ENCODE results near the gene CTNNA3. TPM values are rescaled to one million over a fixed set of nuclear protein-coding genes. Genes with fewer than 3 reads are reported as not detected.

Gene CTNNA3
- total RNA-seq, 1 donor from 2014 or later: under 0.01 TPM

DNA sequence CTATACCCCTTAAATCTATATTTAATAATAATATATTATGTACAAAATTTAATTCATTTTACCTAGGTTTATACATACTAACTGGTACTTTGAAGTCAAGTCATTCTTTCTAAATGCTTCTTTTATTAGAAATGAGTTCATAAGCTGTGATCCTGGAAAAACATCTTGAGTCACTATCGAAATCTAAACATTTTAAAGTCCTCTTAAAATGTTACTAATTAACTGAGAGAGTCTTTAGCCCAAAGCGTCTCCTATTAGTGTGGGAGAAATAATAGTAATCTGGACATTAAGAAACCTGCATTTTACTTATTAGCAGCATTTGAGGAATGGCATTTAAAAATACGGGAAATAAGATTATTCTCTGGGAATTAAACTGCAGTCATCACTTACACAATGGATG is 142.7 kb downstream of the CTNNA3 start:
- no peaks in the 10 kb centered on the region for H3K27me3 ChIP-seq
- intact Hi-C loops (cut with DNase I): no loop called here

DNA sequence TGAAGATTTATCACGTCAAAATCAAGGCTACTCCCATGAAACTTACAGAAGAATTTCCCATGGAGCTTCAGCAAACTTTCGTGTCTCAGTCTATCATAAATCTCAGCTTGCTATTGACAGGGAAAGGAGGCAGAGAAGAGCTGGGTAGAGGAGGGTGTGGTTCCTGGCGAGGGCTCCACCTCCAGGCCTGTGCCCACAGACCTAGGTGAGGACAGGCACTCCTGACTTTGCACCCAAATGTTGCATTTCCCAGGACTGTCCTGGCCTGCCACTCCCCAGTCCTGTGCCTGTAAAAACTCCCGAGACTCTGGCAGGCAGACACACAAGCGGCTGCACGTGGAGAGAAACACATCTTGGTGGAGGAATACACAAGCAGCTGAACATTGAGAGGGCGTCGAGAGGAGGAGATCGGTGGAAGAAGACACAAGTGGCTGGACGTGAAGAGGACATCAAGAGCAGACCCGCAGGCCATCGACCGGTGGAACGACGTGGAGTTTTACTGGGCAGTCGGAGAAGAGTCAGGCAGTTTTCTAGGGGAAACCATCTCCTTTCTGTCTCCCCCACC is 145.1 kb downstream of the CTNNA3 start:
- DNase-seq (ENCODE audit: low spot score in 2 of 2): no peak
- no peaks in the 10 kb centered on the region for H3K4me1 ChIP-seq
- H3K27me3 ChIP-seq: no peaks in the 10 kb centered on the region
- TF ChIP-seq, protein P1, sequence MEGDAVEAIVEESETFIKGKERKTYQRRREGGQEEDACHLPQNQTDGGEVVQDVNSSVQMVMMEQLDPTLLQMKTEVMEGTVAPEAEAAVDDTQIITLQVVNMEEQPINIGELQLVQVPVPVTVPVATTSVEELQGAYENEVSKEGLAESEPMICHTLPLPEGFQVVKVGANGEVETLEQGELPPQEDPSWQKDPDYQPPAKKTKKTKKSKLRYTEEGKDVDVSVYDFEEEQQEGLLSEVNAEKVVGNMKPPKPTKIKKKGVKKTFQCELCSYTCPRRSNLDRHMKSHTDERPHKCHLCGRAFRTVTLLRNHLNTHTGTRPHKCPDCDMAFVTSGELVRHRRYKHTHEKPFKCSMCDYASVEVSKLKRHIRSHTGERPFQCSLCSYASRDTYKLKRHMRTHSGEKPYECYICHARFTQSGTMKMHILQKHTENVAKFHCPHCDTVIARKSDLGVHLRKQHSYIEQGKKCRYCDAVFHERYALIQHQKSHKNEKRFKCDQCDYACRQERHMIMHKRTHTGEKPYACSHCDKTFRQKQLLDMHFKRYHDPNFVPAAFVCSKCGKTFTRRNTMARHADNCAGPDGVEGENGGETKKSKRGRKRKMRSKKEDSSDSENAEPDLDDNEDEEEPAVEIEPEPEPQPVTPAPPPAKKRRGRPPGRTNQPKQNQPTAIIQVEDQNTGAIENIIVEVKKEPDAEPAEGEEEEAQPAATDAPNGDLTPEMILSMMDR (IDR thresholded peaks at IDR 0.05): no peak
- no peak overlapping the region for H3K27ac ChIP-seq
- intact Hi-C loops (cut with DNase I): no loop called here
- H3K4me3 ChIP-seq: no peak overlapping the region
- H3K36me3 ChIP-seq: no peaks in the 10 kb centered on the region
- H3K9me3 ChIP-seq: no peaks in the 10 kb centered on the region

More for the DNA sequence above, 142.7 kb downstream of the CTNNA3 start:
- Histone ChIP-seq H3K9me3 (no peaks in the 10 kb centered on the region), H3K27ac (no peak overlapping the region), H3K4me1 (no peaks in the 10 kb centered on the region), H3K4me3 (no peak overlapping the region), H3K36me3 (no peaks in the 10 kb centered on the region)
- TF ChIP-seq, protein P1 (IDR thresholded peaks at IDR 0.05): no peak
- DNase-seq (ENCODE audit: low spot score in 2 of 2): no peak

DNA sequence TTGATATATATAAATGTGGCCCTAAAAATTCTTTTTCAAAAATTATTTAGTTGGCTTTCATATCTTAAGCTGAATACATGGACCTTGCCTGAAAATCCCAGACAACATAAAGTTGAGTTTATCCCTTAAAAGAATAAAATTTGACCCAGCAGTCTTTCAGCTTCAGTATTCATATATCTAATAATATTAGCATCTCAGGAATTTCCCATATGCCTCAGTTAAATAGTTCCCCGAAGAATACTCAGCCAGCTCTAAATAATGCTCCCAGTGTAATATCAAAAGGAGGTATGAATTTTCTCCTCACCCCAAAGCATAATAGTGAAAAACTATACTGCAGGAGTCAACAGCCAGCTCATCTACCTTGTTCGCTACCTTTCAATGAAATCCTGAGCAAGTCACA is 145.9 kb downstream of the CTNNA3 start:
- H3K9me3 ChIP-seq: no peaks in the 10 kb centered on the region
- no peaks in the 10 kb centered on the region for H3K27me3 ChIP-seq
- no peak overlapping the region for H3K27ac ChIP-seq
- no peak for DNase-seq (ENCODE audit: low spot score in 2 of 2)
- no peak overlapping the region for H3K4me3 ChIP-seq
- intact Hi-C loops (cut with DNase I): no loop called here
- no peaks in the 10 kb centered on the region for H3K4me1 ChIP-seq
- TF ChIP-seq, protein P1 (IDR thresholded peaks at IDR 0.05): no peak
- no peaks in the 10 kb centered on the region for H3K36me3 ChIP-seq

DNA sequence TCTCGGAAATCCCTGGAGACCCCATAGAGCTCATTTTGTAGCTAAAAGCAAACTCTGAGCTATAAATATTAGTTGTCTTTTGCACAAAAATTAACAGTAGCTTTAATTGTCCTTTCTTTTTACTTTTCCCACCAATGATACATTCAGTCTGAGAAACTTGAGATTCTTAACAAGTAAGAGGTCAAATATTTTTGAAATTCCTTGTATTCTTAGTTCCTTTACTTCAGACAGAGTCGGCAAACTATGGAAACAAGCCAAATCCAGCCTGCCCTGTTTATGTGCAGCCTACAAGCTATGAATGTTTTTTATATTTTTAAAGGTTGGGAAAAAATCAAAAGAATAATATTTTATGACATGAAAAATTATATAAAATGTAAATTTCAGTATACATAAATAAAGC is 146.6 kb downstream of the CTNNA3 start:
- Histone ChIP-seq H3K4me1 (no peaks in the 10 kb centered on the region), H3K27ac (no peak overlapping the region), H3K9me3 (no peaks in the 10 kb centered on the region), H3K36me3 (no peaks in the 10 kb centered on the region), H3K27me3 (no peaks in the 10 kb centered on the region), H3K4me3 (no peak overlapping the region)
- intact Hi-C loops (cut with DNase I): no loop called here
- TF ChIP-seq, protein P1 (IDR thresholded peaks at IDR 0.05): no peak
- no peak for DNase-seq (ENCODE audit: low spot score in 2 of 2)

DNA sequence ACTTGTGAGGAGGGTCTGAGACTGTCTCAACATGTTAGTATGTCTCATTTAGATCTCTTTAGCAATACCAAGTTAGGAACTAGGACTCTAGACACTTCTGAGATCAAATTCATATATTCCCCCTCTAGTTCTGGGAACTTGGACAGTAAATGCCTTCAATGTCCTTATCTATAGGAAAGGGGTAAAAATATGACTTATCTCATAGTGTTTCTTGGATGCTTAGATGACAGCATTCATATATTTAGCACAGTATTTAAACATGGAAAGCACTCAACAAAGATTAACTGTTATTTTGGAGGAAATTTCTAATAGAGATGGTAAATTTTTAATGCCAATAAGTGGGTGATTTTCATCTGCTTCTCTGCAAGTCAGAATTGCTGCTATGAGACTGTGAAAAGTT is 154.6 kb downstream of the CTNNA3 start:
- intact Hi-C loops (cut with DNase I): no loop called here
- Histone ChIP-seq H3K36me3 (no peaks in the 10 kb centered on the region), H3K27ac (no peak overlapping the region), H3K27me3 (no peaks in the 10 kb centered on the region), H3K9me3 (no peaks in the 10 kb centered on the region), H3K4me3 (no peak overlapping the region), H3K4me1 (peaks cover 0 to 2% of the 10 kb centered on the region in 2 donors)
- TF ChIP-seq, protein P1 (IDR thresholded peaks at IDR 0.05): no peak
- DNase-seq (ENCODE audit: low spot score in 2 of 2): no peak

DNA sequence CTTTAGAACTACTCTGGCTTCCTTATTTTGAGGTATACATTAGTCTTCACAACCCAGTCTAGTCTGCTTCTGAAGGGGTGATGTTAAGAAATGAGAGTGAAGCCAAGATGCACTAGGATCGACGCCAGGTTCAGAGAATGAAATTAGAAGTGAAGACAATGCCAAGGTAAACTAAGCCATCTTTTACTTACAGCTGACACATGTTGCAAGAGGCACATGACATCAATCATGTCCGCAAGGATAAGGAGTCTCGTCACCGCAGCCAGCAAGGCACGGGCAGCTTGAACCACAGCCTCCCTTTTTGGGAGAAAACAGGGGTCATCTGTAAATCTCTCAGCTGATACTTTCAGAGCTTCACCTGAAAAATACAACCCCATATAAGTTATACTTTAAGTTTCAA is 156.7 kb downstream of the CTNNA3 start:
- no peak for DNase-seq (ENCODE audit: low spot score in 2 of 2)
- no peaks in the 10 kb centered on the region for H3K27me3 ChIP-seq
- TF ChIP-seq, protein P1 (IDR thresholded peaks at IDR 0.05): no peak
- H3K27ac ChIP-seq: no peak overlapping the region
- H3K9me3 ChIP-seq: no peaks in the 10 kb centered on the region
- H3K4me1 ChIP-seq: peaks cover 0 to 2% of the 10 kb centered on the region in 2 donors
- intact Hi-C loops (cut with DNase I): no loop called here
- no peaks in the 10 kb centered on the region for H3K36me3 ChIP-seq
- no peak overlapping the region for H3K4me3 ChIP-seq

Data from ascending aorta (tissue), 2 donors.